T-helper 2 cell (primary cell): ENCODE data around the gene RBM26.

ENCODE experiments used
- DNase-seq, 5 experiments: peaks; one replicate each; pipeline versions ENCODE4 v3.0.0 to v3.0.0-alpha.2; 2012 to 2022
- total RNA-seq, 2 donors: gene quantifications; one replicate each; lab custom pipeline; 2026; lab: John Stamatoyannopoulos, UW

Gene RBM26
- total RNA-seq = 121 to 151 reads per million in 2 donors

DNA sequence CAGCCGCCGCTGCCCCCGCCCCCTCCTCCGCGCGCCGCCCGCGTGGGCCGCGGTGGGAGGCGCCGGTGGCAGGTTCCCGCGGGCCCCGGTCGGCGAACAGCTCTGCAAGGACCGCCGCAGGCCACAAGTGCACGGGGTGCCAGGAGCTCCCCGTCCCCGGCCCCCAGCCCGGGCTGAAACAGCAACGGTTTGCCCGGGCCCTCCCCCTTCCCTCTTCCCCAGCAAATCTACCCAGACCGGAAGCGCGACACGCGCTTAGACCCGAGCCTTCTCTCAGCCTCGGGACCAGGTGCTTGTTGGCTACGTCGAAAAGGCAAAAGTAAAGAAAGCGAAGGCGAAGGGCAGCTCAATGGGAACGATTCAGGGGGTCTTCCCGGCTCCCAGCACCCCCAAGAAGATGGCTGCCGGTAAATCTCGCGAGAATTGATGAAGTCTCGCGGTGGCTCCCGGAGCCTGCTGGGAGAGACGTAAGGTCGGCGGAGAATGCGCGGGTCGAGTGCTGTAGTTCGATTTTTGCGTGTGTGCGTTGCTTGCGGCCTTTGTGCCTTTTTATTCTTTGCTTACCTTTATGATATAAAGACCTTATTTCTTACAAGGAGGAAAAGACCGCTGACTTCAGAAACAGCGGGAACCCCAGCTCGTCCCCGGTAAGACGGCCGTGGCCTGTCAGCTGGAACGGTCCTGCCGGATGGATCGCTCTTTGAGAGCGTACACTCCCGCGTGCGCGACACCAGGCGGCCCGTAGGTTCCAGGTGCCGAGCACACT lies at the start of gene RBM26:
RBM26 (minus strand) TSS at position 425 of the 766 bp plus-strand sequence. CDS start 481 bp downstream, outside the sequence.
- DNase-seq = peak; percentile 79 to 96 (median 89)

GRCh38 chr13:79455331-79455730 lies 49.3 kb upstream of the RBM26 start:
- no peak for DNase-seq

DNA sequence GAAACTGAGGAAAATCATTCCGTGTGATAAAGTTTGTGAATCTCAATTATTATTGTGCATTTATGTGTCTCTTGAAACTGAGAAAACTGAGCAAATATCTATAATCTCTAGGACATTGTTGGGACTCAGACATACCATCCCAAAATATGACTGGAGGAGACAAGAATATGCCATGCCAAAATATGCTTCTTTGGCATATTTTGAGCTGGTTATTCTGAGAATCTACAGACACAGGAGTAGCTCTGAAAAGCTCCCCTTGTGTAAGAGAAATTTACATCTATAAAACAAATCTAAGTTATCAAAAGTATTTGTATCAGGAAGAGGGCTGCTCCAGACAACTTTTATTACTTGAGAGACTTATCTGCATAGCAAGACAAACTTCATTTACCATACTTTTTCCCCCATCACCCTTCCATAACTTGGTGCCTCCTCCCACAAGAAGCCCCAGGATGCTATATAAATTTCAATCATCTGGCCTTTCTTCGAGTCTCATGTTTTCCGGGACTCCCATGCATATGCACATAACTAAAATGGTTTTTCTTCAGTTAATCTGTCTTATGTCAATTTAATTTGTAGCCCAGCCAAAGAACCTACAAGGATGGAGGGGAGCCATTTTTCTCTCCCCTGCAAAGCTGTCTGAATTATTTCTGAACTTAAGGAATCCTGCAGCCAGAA lies 46.3 kb upstream of the RBM26 start:
- DNase-seq = no peak

DNA sequence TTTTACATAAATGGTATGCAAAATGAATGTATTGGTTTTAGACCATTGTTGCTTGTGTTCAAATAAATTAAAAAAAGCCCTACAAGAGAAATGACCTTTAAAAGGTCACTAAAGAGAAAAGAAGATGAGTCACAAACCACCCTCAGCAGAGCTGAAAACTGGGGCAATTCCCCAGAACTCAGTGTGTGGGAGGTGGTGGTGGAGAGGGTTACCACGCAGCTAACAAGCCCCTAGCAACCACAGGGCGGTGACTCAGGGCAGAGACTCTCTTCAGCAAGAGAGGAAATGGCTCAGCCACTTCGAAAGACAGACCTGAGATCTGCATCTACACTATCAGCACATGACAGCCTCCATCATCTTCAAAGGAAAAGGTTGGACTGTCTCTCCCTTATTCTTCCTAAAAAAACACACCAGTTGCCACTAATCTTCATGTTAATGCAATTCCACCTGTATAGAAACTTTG lies 45.5 kb upstream of the RBM26 start:
- peak; percentile 24 to 98 (median 89) for DNase-seq

GRCh38 chr13:79450110-79450509 lies 44.1 kb upstream of the RBM26 start:
- peak in 2 of 5 experiments; percentile 22 to 73 for DNase-seq

- DNase-seq = peak in 2 of 5 experiments; percentile 33 to 62
Observed at GRCh38 chr13:79448413-79448812, 42.4 kb upstream of the RBM26 start.

DNA sequence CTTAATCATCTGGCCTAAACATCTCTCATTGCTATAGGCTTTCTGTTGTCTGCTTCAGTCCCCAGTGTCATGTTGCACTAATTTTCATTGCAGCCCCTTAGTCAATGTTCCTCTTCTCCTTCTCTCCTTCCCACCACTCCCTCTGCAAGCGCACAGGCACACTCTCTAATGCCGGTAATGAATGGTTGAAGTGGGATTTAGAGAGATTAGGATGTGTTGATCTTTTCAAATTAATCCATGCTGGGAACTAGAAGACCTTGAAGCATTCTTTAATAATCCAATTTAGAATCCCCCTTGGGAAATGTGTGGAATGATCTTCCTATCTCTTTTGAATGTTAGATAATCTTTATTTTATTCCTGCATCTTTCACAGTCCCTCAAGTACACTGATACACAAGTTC lies 41.7 kb upstream of the RBM26 start:
- no peak for DNase-seq

GRCh38 chr13:79447141-79447540 lies 41.1 kb upstream of the RBM26 start:
- no peak for DNase-seq

- DNase-seq = peak in 2 of 5 experiments; percentile 12 to 50
Observed at GRCh38 chr13:79445968-79446645, 40.1 kb upstream of the RBM26 start.

- DNase-seq = no peak
Observed at GRCh38 chr13:79442706-79443105, 36.7 kb upstream of the RBM26 start.

GRCh38 chr13:79442221-79442620 lies 36.2 kb upstream of the RBM26 start:
- DNase-seq = no peak

GRCh38 chr13:79440958-79441528 lies 35.0 kb upstream of the RBM26 start:
- no peak for DNase-seq

- DNase-seq = no peak
Observed at GRCh38 chr13:79439275-79439674, 33.2 kb upstream of the RBM26 start.

GRCh38 chr13:79435561-79435990 lies 29.5 kb upstream of the RBM26 start:
- DNase-seq = no peak

- no peak for DNase-seq
Observed at GRCh38 chr13:79434556-79434955, 28.5 kb upstream of the RBM26 start.

DNA sequence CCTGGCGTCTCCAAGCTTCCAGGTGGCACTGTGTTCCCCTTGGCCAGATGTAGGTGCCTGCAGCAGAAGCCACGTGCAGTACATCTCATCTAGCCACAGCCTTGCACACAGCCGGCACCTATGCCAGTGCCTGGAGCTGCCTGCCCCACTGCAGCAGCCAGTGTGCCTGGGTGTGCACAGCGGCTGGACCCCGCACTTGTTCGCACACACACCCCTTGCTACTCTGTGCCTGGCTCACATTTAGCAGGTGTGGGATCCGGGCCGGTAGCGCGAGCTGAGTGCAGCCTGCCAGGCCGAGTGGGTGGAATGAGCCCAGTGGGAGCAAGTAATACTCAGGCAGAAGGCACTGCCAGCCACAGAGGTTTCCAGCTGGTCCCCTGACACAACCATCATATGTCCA lies 26.9 kb upstream of the RBM26 start:
- DNase-seq = no peak

- no peak for DNase-seq
Observed at GRCh38 chr13:79432086-79432485, 26.0 kb upstream of the RBM26 start.

DNA sequence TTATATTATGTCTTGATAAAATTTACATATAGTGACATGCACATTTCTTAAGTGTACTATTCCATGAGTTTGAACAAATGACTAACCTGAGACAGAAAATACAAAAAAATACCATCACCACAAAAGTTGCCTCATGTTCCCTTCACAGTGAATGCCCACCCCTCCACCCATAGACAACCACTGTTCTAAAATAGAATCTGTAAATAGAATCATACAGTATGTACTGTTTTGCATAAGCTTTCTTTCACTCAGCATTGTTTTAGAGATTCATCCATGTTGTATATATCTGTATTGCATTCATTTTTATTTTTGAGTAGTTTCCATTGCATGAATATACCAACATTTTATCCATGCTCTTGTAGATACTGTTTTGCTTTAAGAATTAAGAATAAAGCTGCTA lies 23.3 kb upstream of the RBM26 start:
- DNase-seq = no peak

DNA sequence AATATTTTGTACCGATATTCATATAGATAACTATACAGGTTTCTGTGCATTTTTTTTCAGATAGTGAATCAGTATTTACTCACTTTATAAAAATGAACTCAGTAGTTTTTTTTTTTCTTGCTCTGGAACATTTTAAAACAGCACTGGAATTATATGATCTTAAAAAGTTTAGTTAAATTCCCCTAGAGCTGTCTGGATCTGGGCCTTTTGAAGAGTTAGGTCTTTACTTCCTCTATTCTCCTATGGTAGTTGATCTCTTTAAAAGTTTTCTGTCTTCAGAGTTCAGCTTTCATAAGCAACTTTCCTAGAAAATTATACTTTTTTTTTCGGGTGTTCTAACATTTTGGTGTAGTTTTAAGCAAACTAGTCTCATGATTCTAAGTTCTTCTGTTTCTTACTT lies 21.8 kb upstream of the RBM26 start:
- DNase-seq = no peak

DNA sequence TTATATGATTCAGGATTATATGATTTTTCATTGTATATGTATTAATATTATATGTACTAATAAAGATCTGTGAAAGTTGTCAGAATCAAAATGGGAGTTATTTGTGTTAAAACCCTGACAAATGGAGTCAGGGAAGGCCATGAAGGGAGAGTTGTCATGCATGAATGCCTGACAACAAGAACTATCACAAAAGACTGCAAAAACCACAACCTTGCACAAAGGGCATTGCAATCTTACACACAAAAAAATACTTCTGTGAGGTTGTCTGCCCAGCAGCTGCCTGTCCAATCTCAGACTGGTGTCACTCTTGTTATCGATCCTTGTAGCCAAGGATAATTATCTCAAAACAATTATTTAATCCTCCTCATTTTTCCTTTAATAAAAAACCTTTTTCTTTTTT lies 21.2 kb upstream of the RBM26 start:
- DNase-seq = peak in 1 of 5 experiments; percentile 29

DNA sequence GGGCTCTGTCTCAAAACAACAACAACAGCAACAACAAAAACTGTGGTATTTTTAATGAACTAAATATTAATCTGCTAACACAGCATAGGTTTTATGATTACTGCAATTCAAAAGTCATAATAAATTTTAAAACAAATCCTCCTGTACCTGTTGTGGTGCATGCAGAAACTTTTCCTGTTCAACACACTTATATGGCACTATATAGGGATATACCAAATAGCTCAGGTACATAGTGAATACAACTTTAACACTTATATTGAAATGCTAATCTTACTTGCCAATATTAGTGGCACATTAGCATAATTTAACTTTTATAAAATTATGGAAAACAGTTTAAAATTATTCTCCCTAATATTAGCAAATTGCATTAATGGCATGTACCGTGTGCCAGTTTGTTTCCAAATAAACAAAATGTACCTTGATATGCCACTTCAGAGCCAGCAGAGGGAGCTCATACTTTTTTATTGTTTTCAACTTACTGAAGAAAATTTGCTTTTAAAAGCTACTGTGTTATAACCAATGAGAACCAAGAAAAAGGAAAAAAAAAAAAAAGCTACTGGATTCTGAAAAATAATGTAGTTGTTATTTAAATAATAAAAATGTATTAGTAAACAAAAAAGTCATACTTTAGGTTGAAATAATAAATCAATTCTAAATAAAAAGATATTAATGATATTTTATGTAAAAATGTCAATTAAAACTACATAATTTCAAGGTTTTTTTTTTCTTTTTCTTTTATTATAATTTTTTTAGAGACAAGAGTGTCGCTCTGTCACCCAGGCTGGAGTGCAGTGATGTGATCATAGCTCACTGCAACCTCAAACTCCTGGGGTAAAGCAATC lies 18.0 kb upstream of the RBM26 start:
- peak in 1 of 5 experiments; percentile 76 for DNase-seq

DNA sequence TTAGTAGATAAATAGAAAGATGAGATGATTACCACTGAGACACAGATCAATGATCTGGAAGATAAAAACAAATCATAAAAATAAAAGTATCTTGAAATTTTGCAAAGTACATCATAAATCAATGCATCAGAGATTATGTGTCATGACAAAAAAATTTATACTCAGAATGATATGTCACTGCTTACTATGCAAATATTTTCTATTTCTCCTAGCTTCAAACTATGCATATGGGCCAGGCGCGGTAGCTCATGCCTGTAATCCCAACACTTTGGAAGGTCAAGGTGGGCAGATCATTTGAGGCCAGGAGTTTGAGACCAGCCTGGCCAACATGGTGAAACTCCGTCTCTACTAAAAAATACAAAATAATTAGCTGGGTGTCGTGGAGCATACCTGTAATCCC lies 17.3 kb upstream of the RBM26 start:
- DNase-seq = no peak
